Esophagus squamous epithelium (tissue), 4 donors: Measurements from ENCODE around the gene TRAPPC11.

Experiments used
- CTCF ChIP-seq, 6 experiments: fragments of 450-650 bp in 4 of 6; fragments of 200-600 bp in 2 of 6; sonication (generic) in 2 of 6; IDR thresholded peaks; one replicate each; pipeline ENCODE4 v1.5.1; 2016 to 2019; ENCODE audit warnings: antibody characterized with exemption in 6 of 6, mild to moderate bottlenecking in 4 of 6, moderate library complexity in 4 of 6
- POLR2A ChIP-seq, 4 donors: fragments of 450-650 bp; IDR thresholded peaks; one replicate each; pipeline ENCODE4 v1.6.1; 2017; ENCODE audit warnings: antibody characterized with exemption in 4 of 4, mild to moderate bottlenecking in 4 of 4, moderate library complexity in 3 of 4

GRCh38 chr4:183758061-183758757 is 99.1 kb downstream of the TRAPPC11 start:
- no peak for TF ChIP-seq CTCF (IDR thresholded peaks at IDR 0.05)
- TF ChIP-seq POLR2A (IDR thresholded peaks at IDR 0.05) = no peak
